Activated T-helper 1 cell treated with anti-CD3 and anti-CD28 coated beads, Interleukin-12 subunit alpha, Interleukin-12 subunit beta, Interleukin-2, Interleukin-4 antibody, amounts not matched to agents 30 ng/mL and 10 ng/mL and 1 ng/mL, durations not matched to agents 14 hours and 24 hours and 36 hours (primary cell): ENCODE measurements around the gene GPR89B. TPM values are rescaled to one million over a fixed set of nuclear protein-coding genes. Genes with fewer than 3 reads are reported as not detected.
A peak's percentile ranks its signal among the peaks of the same experiment; 100 is the strongest.
"Not testable (repeated sequence)": the region's sequence is repeated elsewhere in the genome, so short reads cannot be mapped to it uniquely, and the experiment has no call there.

Experiments
- DNase-seq: peaks from one replicate; pipeline ENCODE4 v3.0.0; 2021; ENCODE audit warnings: low spot score
- H3K27ac Mint-ChIP-seq: one replicate; pipeline ENCODE4 v1.8.0; 2021; ENCODE audit warnings: mild to moderate bottlenecking, mixed read lengths
- H3K27me3 Mint-ChIP-seq: one replicate; pipeline ENCODE4 v1.8.0; 2022; ENCODE audit warnings: mild to moderate bottlenecking, moderate library complexity, mixed read lengths; ENCODE audit not compliant: insufficient read depth
- H3K36me3 Mint-ChIP-seq: one replicate; pipeline ENCODE4 v1.8.0; 2021; ENCODE audit warnings: low read depth, mixed read lengths
- H3K4me1 Mint-ChIP-seq: one replicate; pipeline ENCODE4 v1.8.0; 2021; ENCODE audit warnings: low read depth, mixed read lengths
- H3K4me3 Mint-ChIP-seq: one replicate; pipeline ENCODE4 v1.8.0; 2021; ENCODE audit warnings: mild to moderate bottlenecking, moderate library complexity, mixed read lengths
- H3K9me3 Mint-ChIP-seq: one replicate; pipeline ENCODE4 v1.8.0; 2021; ENCODE audit warnings: mixed read lengths
- intact Hi-C: fragments of 100-400 bp; cut with micrococcal nuclease; formaldehyde crosslinking; loops from one replicate; pipeline ENCODE4 v1.15.1; 2024
- total RNA-seq: library from RNA; stranded (reverse); gene quantifications from 2 replicates; pipeline ENCODE4 v1.2.3, GENCODE V29; 2022

GPR89B gene
- total RNA-seq, 1 donor from 2014 or later = 19.0 TPM

GRCh38 chr1:148013177-148014144 lies 85.2 kb downstream of the GPR89B start:
- DNase-seq, intact Hi-C loops, H3K27ac Mint-ChIP-seq, H3K36me3 Mint-ChIP-seq, H3K9me3 Mint-ChIP-seq, H3K4me3 Mint-ChIP-seq: not testable (repeated sequence)
- Mint-ChIP-seq H3K27me3 (peaks cover 27% of the 10 kb centered on the region), H3K4me1 (peaks cover 11% of the 10 kb centered on the region)

DNA sequence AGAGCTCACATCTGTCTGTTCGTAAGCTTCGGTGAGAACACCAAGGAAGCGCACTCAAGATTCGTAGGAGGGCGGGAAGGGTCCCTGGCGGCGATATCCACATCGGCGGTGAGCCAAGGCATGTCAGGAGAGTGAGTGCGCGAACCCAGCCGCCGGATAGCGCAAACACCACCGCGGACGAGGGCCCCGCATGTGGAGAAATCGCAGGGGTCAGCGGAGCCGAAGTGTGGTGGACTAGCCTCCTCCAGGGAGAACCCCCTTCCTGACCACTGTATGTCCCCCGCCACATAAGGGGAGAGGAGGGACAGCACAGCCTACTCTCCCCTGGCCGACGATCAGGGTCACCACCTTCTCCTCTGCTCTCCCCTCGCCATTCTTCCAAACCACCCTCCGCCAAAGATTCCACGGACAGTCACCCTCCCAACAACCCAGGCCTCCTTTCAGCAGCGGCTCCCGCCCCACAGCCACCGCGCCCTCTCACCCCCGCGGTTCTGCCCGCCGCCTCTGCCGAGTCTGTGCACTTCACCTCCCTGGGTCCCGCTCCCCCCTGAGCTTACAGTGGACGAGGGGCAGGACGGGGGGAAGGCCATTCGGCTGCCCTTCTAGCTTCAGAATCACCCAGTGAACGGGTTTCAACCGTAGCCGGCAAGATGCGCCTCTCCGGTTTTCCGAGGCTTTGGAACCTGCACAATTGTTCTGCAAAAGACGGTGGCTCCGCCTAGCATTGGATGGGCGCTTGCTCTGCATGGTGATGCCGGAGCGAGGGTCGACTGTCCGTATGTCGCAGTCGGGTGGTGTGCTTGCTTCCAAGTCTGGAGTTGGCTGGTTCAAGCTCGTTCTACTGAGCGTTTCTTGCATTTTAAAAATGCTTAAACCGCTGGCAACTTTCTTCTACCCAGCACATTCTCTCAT lies 86.3 kb downstream of the GPR89B start:
- intact Hi-C loops, H3K27ac Mint-ChIP-seq, H3K36me3 Mint-ChIP-seq, DNase-seq, H3K9me3 Mint-ChIP-seq: not testable (repeated sequence)
- Mint-ChIP-seq H3K4me3 (peak overlapping the region; percentile 39), H3K27me3 (peaks cover 27% of the 10 kb centered on the region), H3K4me1 (peaks cover 11% of the 10 kb centered on the region)

DNA sequence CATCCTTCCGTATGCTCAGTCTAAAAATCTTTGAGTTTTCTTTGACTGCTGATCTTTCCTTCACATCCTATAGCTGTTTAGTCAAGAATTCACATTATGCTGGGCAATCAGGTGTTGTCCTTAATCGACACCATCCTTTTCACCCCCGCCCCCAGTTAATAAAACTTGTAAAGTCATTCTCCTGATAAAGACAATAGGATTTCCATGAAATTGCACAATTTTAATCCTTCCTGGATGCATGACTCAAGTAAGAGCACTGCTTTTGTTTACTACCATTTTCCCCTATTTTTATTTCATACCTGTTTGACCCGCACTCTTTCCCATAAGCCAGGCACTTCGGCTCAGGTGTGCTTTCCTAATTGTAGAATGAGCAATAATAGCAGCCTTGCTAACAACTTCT lies 96.7 kb downstream of the GPR89B start:
- H3K27me3 Mint-ChIP-seq, DNase-seq, H3K36me3 Mint-ChIP-seq, H3K9me3 Mint-ChIP-seq, H3K27ac Mint-ChIP-seq, H3K4me1 Mint-ChIP-seq, intact Hi-C loops, H3K4me3 Mint-ChIP-seq: not testable (repeated sequence)

DNA sequence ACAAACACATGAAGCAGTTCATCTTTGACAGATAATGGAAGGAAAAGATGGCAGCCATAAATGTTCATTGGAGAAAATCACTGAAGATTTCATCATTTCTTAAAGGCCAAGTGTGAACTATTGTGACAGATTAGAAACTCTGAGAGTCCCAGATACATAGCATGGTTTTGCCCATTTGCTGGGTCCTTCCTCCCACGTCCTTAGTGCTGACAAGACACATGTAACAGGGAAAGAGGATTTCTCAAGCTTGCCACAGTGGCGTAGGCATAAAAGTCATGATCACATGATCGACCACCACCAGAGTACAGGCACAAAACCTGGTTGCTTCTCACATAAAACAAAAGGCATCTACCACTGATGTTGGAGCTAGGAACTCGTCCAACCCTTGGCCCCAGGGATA lies 98.8 kb downstream of the GPR89B start:
- H3K4me3 Mint-ChIP-seq, DNase-seq, H3K27ac Mint-ChIP-seq, H3K9me3 Mint-ChIP-seq, H3K4me1 Mint-ChIP-seq, intact Hi-C loops, H3K36me3 Mint-ChIP-seq, H3K27me3 Mint-ChIP-seq: not testable (repeated sequence)

DNA sequence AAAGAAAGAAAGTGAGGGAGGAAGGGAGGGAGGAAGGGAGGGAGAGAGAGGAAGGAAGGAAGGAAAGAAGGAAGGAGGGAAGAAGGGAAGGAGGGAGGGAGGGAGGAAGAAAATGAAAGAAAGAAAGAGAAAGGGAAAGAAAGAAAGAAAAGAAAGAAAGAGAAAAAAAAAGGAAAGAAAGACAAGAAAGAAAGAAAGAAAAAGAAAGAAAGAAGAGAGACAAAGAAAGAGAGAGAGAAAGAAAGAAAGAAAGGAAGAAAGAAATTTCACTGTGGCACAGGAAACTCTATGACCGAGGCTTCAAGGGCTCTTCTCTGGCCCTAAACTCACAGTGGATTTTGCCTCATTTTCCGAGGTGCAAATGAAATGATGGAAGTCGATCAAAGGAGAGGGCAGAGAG lies 104.0 kb downstream of the GPR89B start:
- H3K9me3 Mint-ChIP-seq, DNase-seq, H3K27me3 Mint-ChIP-seq, H3K4me1 Mint-ChIP-seq, intact Hi-C loops, H3K36me3 Mint-ChIP-seq, H3K27ac Mint-ChIP-seq: not testable (repeated sequence)
- H3K4me3 Mint-ChIP-seq = peak overlapping the region; percentile 57

DNA sequence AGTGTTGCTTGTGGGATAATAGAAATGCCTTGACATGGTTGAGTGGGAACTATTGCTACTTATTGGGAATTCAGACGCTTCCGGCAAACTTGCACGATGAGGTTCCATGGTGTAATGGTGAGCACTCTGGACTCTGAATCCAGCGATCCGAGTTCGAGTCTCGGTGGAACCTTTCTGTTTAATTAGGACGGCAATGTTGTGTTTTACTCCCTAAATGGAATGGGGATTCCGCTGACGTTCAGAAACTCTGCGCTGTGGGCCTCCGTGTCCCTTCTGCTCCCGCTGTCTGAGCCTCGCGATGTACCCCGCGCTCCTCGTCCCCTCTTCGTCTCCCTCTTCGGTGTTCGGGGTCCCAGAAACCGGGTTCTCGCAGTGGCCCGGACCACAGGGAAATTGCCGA lies 104.5 kb downstream of the GPR89B start:
- intact Hi-C loops, DNase-seq, H3K4me1 Mint-ChIP-seq, H3K9me3 Mint-ChIP-seq, H3K27ac Mint-ChIP-seq, H3K36me3 Mint-ChIP-seq, H3K4me3 Mint-ChIP-seq, H3K27me3 Mint-ChIP-seq: not testable (repeated sequence)

DNA sequence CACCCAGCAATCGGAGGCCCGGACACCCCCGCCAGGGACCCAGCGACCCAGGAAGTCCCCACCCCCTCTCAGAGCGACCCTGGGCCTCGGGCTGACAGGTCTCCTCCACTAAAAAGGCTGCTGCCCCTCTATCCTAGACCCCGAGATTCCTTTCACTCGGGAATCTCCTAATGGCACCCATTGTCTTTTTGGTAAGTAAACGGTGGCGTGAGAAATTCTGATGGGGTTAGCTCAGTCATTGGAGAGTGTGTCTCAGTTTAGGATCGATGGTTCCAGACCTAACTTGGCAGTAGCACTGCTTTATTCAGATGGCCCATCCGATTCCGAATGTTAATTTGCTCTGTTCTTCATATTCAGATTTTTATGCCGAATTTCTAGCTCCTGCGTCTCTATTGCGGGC lies 104.9 kb downstream of the GPR89B start:
- H3K36me3 Mint-ChIP-seq, H3K4me1 Mint-ChIP-seq, intact Hi-C loops, H3K27ac Mint-ChIP-seq, DNase-seq, H3K27me3 Mint-ChIP-seq, H3K9me3 Mint-ChIP-seq: not testable (repeated sequence)
- peak overlapping the region; percentile 11 for H3K4me3 Mint-ChIP-seq

GRCh38 chr1:148037850-148038461 lies 109.7 kb downstream of the GPR89B start:
- H3K27ac Mint-ChIP-seq = peak overlapping the region; percentile 96
- H3K4me1 Mint-ChIP-seq, H3K36me3 Mint-ChIP-seq, intact Hi-C loops, H3K9me3 Mint-ChIP-seq, H3K27me3 Mint-ChIP-seq, DNase-seq: not testable (repeated sequence)
- H3K4me3 Mint-ChIP-seq = peak overlapping the region; percentile 78

- H3K4me1 Mint-ChIP-seq, H3K36me3 Mint-ChIP-seq, intact Hi-C loops, H3K27me3 Mint-ChIP-seq, H3K9me3 Mint-ChIP-seq: not testable (repeated sequence)
- peak overlapping the region; percentile 78 for H3K4me3 Mint-ChIP-seq
- H3K27ac Mint-ChIP-seq = peak overlapping the region; percentile 96
- DNase-seq = peak; percentile 73
These were observed 110.5 kb downstream of the GPR89B start for GRCh38 chr1:148038462-148039333.

Other genes with a start within 250 kb of the GPR89B start
- not detected in 2 replicates for gene GJA5, start 167.8 kb upstream of the GPR89B start, total RNA-seq
- gene GJA8, start 25.6 kb upstream of the GPR89B start, total RNA-seq = not detected in 2 replicates
- gene NBPF11, start 223.9 kb downstream of the GPR89B start, total RNA-seq = 10.4 and 11.1 TPM in 2 replicates